Pancreas (tissue), 10 donors: ENCODE results near the gene CRLF1. TPM values are rescaled to one million over a fixed set of nuclear protein-coding genes. Genes with fewer than 3 reads are reported as not detected.
"Not testable (repeated sequence)": the region's sequence is repeated elsewhere in the genome, so short reads cannot be mapped to it uniquely, and the experiment has no call there.

ENCODE experiments used
- ATAC-seq, 4 donors: fragments of 200-7000 bp; cut with Tn5 transposase; one replicate each; pipeline versions ENCODE4 v1.8.0 to v1.9.1; 2020; ENCODE audit warnings: mild to moderate bottlenecking in 4 of 4, moderate library complexity in 4 of 4
- DNase-seq, 6 donors: peaks; one replicate each; pipeline ENCODE4 v3.0.0-alpha.2; 2020
- FAIRE-seq: peaks from 2 replicates; lab custom pipeline; 2012; peaks lifted over from hg19 to GRCh38; lab: Jason Lieb, UNC
- H3K27ac ChIP-seq, 4 donors: fragments of 200-600 bp; sonication (generic); 1 replicate in 3 of 4; 2 replicates in 1 of 4; pipeline versions ENCODE4 v1.5.0 to v1.8.0; 2020
- H3K27me3 ChIP-seq, 4 donors: fragments of 200-600 bp; one replicate each; pipeline ENCODE4 v1.8.0; 2021
- H3K36me3 ChIP-seq, 3 donors: fragments of 200-600 bp; sonication (generic) in 1 of 3; one replicate each; pipeline versions ENCODE4 v1.5.0 to v1.8.0; 2020 to 2021
- H3K4me1 ChIP-seq, 3 donors: fragments of 200-600 bp; one replicate each; pipeline ENCODE4 v1.8.0; 2021
- H3K4me3 ChIP-seq, 4 donors: fragments of 200-600 bp; sonication (generic) in 2 of 4; one replicate each; pipeline versions ENCODE4 v1.5.0 to v1.8.0; 2020 to 2021
- H3K9me3 ChIP-seq, 4 donors: fragments of 200-600 bp; one replicate each; pipeline ENCODE4 v1.8.0; 2021
- WGBS, 2 donors: extraction: QIAGEN DNeasy Blood & Tissue Kit; methylation state at CpG; one replicate each; pipeline ENCODE4 v1.1.7; 2013; 5-methylcytosine and 5-hydroxymethylcytosine counted together
- intact Hi-C, 3 donors: fragments of 100-400 bp; cut with DNase I; formaldehyde crosslinking; loops; one replicate each; pipeline versions ENCODE4 v1.11.1 to v1.14.2; 2022
- polyA plus RNA-seq, 2 donors: library from polyadenylated mRNA; stranded (reverse); fragments of 200-250 nt; gene quantifications; one replicate each; pipeline ENCODE4 v1.2.3, GENCODE V29; 2013
- total RNA-seq, 6 donors: library from RNA; stranded (reverse); fragmentation: NEBNext Ultra II Directional in 4 of 6; extraction: Animal tissue kit (Norgen Biotek cat#: 25700) in 4 of 6; gene quantifications; one replicate each; pipeline versions ENCODE4 v1.2.1 to v1.2.4, GENCODE V29; 2021 to 2023
- TF ChIP-seq, protein P1 (sequence below), 4 donors: fragments of 200-600 bp; sonication (generic) in 3 of 4; IDR thresholded peaks; one replicate each; pipeline versions ENCODE4 v1.5.0 to v1.8.0; 2021; ENCODE audit warnings: antibody characterized with exemption in 4 of 4
- donor health status: healthy with polysubstance abuse.
- donor health status: DM: no; HTN: no; CAD: no; lungs with moderate emphysema.
- donor health status: DM: no; HTN: no; CAD: no.
- donor health status: control.
- donor health status: control.
- donor health status: Bipolar disorder and iron deficiency.
- donor health status: DM: yes; HTN: yes; CAD: no.
- donor health status: DM: no; HTN: no; CAD: no.
- donor health status: DM: no; HTN: no; CAD: no.
- donor health status: DM: yes; HTN: yes; CAD: no.

CRLF1 gene
- total and polyA plus RNA-seq, 8 donors, result 0.87 to 20.3 (median 6.1) TPM

GRCh38 chr19:18594096-18594823 lies 12.3 kb downstream of the CRLF1 start:
- H3K27me3 ChIP-seq, result no peaks in the 10 kb centered on the region
- H3K4me3 ChIP-seq, result peak overlapping the region in 2 of 4 donors; percentile 19 to 38
- WGBS, 2 donors, result 1 to 2% methylated on average over 41 to 54 of the region's 54 CpGs
- H3K27ac ChIP-seq, result no peak overlapping the region
- peaks cover 0 to 6% (median 0%) of the 10 kb centered on the region in 3 donors for H3K36me3 ChIP-seq
- peak; percentile 70 to 86 (median 81) for ATAC-seq
- no peak for FAIRE-seq
- TF ChIP-seq, protein P1, sequence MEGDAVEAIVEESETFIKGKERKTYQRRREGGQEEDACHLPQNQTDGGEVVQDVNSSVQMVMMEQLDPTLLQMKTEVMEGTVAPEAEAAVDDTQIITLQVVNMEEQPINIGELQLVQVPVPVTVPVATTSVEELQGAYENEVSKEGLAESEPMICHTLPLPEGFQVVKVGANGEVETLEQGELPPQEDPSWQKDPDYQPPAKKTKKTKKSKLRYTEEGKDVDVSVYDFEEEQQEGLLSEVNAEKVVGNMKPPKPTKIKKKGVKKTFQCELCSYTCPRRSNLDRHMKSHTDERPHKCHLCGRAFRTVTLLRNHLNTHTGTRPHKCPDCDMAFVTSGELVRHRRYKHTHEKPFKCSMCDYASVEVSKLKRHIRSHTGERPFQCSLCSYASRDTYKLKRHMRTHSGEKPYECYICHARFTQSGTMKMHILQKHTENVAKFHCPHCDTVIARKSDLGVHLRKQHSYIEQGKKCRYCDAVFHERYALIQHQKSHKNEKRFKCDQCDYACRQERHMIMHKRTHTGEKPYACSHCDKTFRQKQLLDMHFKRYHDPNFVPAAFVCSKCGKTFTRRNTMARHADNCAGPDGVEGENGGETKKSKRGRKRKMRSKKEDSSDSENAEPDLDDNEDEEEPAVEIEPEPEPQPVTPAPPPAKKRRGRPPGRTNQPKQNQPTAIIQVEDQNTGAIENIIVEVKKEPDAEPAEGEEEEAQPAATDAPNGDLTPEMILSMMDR (IDR thresholded peaks at IDR 0.05), result peak; percentile 78 to 89 (median 82)
- DNase-seq, result peak; percentile 51 to 90 (median 74)
- intact Hi-C loops, result no loop called here
- peaks cover 5 to 16% (median 8%) of the 10 kb centered on the region in 3 donors for H3K4me1 ChIP-seq
- H3K9me3 ChIP-seq, result no peaks in the 10 kb centered on the region

GRCh38 chr19:18593367-18594095 lies 13.1 kb downstream of the CRLF1 start:
- Histone ChIP-seq H3K27ac (no peak overlapping the region), H3K4me3 (peak overlapping the region in 2 of 4 donors; percentile 19 to 38), H3K9me3 (no peaks in the 10 kb centered on the region), H3K36me3 (peaks cover 0 to 6% (median 0%) of the 10 kb centered on the region in 3 donors), H3K4me1 (peaks cover 5 to 16% (median 8%) of the 10 kb centered on the region in 3 donors), H3K27me3 (no peaks in the 10 kb centered on the region)
- TF ChIP-seq, protein P1 (IDR thresholded peaks at IDR 0.05), result no peak
- DNase-seq, result peak in 1 of 6 donors; percentile 84
- intact Hi-C loops, result no loop called here
- WGBS, 2 donors, result 38 to 43% methylated on average over 21 to 25 of the region's 25 CpGs
- no peak for ATAC-seq
- FAIRE-seq, result no peak

GRCh38 chr19:18592732-18593131 lies 13.9 kb downstream of the CRLF1 start:
- DNase-seq, result peak in 1 of 6 donors; percentile 39
- H3K4me1 ChIP-seq, result peaks cover 5 to 16% (median 8%) of the 10 kb centered on the region in 3 donors
- H3K9me3 ChIP-seq, H3K27ac ChIP-seq, H3K4me3 ChIP-seq, H3K36me3 ChIP-seq, ATAC-seq, FAIRE-seq, intact Hi-C loops, H3K27me3 ChIP-seq: not testable (repeated sequence)
- 79 to 80% methylated on average over 5 of the region's 5 CpGs for WGBS, 2 donors

GRCh38 chr19:18591735-18592385 lies 14.7 kb downstream of the CRLF1 start:
- intact Hi-C loops, result no loop called here
- H3K27me3 ChIP-seq, result no peaks in the 10 kb centered on the region
- H3K4me1 ChIP-seq, result peaks cover 5 to 16% (median 8%) of the 10 kb centered on the region in 3 donors
- no peak for ATAC-seq
- TF ChIP-seq, protein P1 (IDR thresholded peaks at IDR 0.05), result no peak
- WGBS, 2 donors, result 92 to 94% methylated on average over 22 of the region's 22 CpGs
- H3K36me3 ChIP-seq, result peaks cover 0 to 6% (median 0%) of the 10 kb centered on the region in 3 donors
- no peak overlapping the region for H3K4me3 ChIP-seq
- no peaks in the 10 kb centered on the region for H3K9me3 ChIP-seq
- no peak for FAIRE-seq
- H3K27ac ChIP-seq, result no peak overlapping the region
- DNase-seq, result peak in 1 of 6 donors; percentile 47
